HepG2 (cell line): ENCODE measurements around the gene MSMB. TPM values are rescaled to one million over a fixed set of nuclear protein-coding genes. Genes with fewer than 3 reads are reported as not detected.
A peak's percentile ranks its signal among the peaks of the same experiment; 100 is the strongest.

Source experiments
- DNMT3B ChIP-seq: conservative IDR thresholded peaks from 2 replicates; pipeline ENCODE4 v1.6.1; 2016; ENCODE audit warnings: missing biosample characterization, control low read depth
- EP300 ChIP-seq, 3 experiments: sonication (generic) in 1 of 3; formaldehyde crosslinking in 1 of 3; IDR thresholded peaks; 2 replicates each; pipeline versions ENCODE4 v1.5.1 to v1.6.1; 2011 to 2020; ENCODE audit warnings: low read depth in 2 of 3, low read length in 2 of 3, borderline replicate concordance in 1 of 3, improper control_type of control experiment in 1 of 3, mild to moderate bottlenecking in 1 of 3, missing genetic modification reagents in 1 of 3, moderate library complexity in 1 of 3
- FLYWCH1 ChIP-seq: sonication (generic); formaldehyde crosslinking; IDR thresholded peaks from 2 replicates; pipeline ENCODE4 v1.8.1; 2023; ENCODE audit warnings: mild to moderate bottlenecking, missing genetic modification reagents
- FOXO4 ChIP-seq: sonication (generic); formaldehyde crosslinking; conservative IDR thresholded peaks from 2 replicates; pipeline ENCODE4 v1.8.1; 2023; ENCODE audit warnings: missing genetic modification reagents
- GLI4 ChIP-seq: sonication (generic); formaldehyde crosslinking; IDR thresholded peaks from 2 replicates; pipeline ENCODE4 v1.5.1; 2020; ENCODE audit warnings: missing genetic modification reagents, mild to moderate bottlenecking, moderate library complexity, borderline replicate concordance
- NPAS2 ChIP-seq: sonication (generic); formaldehyde crosslinking; IDR thresholded peaks from 2 replicates; pipeline ENCODE4 v1.8.0; 2022; ENCODE audit warnings: mild to moderate bottlenecking, missing genetic modification reagents, borderline replicate concordance
- PRMT3 ChIP-seq: sonication (generic); formaldehyde crosslinking; IDR thresholded peaks from 2 replicates; pipeline ENCODE4 v1.8.1; 2022; ENCODE audit warnings: low read depth, mild to moderate bottlenecking, moderate library complexity, missing genetic modification reagents, borderline replicate concordance
- TEAD3 ChIP-seq: optimal IDR thresholded peaks from 2 replicates; pipeline ENCODE3; 2016; ENCODE audit warnings: borderline replicate concordance
- ZBTB8A ChIP-seq: sonication (generic); formaldehyde crosslinking; IDR thresholded peaks from 2 replicates; pipeline ENCODE4 v1.4.0; 2020; ENCODE audit warnings: mild to moderate bottlenecking, low read depth, missing genetic modification reagents, borderline replicate concordance
- ZIK1 ChIP-seq: sonication (generic); formaldehyde crosslinking; IDR thresholded peaks from 2 replicates; pipeline ENCODE4 v1.5.0; 2020; ENCODE audit warnings: mild to moderate bottlenecking, low read depth, missing genetic modification reagents, borderline replicate concordance
- ZNF142 ChIP-seq: sonication (generic); formaldehyde crosslinking; IDR thresholded peaks from 2 replicates; pipeline ENCODE4 v1.4.0; 2020; ENCODE audit warnings: missing genetic modification reagents
- ZNF205 ChIP-seq: IDR thresholded peaks from 2 replicates; pipeline ENCODE4 v1.6.1; 2018; ENCODE audit warnings: missing biosample characterization, missing genetic modification reagents
- ZNF556 ChIP-seq: sonication (generic); formaldehyde crosslinking; IDR thresholded peaks from 2 replicates; pipeline ENCODE4 v1.4.0; 2020; ENCODE audit warnings: mild to moderate bottlenecking, missing genetic modification reagents, borderline replicate concordance
- ZNF570 ChIP-seq: sonication (generic); formaldehyde crosslinking; IDR thresholded peaks from 2 replicates; pipeline ENCODE4 v1.4.0; 2020; ENCODE audit warnings: mild to moderate bottlenecking, missing genetic modification reagents, borderline replicate concordance
- ZNF652 ChIP-seq: IDR thresholded peaks from 2 replicates; pipeline ENCODE4 v1.6.1; 2016; ENCODE audit warnings: low read depth, borderline replicate concordance
- ZNF740 ChIP-seq: sonication (generic); formaldehyde crosslinking; IDR thresholded peaks from 2 replicates; pipeline ENCODE4 v1.4.0; 2020; ENCODE audit warnings: missing genetic modification reagents
- ZSCAN20 ChIP-seq: sonication (generic); formaldehyde crosslinking; IDR thresholded peaks from 2 replicates; pipeline ENCODE4 v1.4.0; 2020; ENCODE audit warnings: missing genetic modification reagents, mild to moderate bottlenecking, borderline replicate concordance
- ZXDC ChIP-seq: sonication (generic); formaldehyde crosslinking; IDR thresholded peaks from 2 replicates; pipeline ENCODE4 v1.5.0; 2020; ENCODE audit warnings: mild to moderate bottlenecking, missing genetic modification reagents
- polyA plus RNA-seq, 8 experiments: library from polyadenylated mRNA; depleted of rRNA in 3 of 8; stranded (reverse) in 7 of 8; unstranded in 1 of 8; fragments of >200 nt; fragmentation: Illumina TruSeq in 4 of 8; extraction: Trizol in 4 of 8; gene quantifications; 2 replicates each; pipeline versions ENCODE4 v1.2.1 to v1.2.3, GENCODE V29; 2011 to 2016; ENCODE audit warnings: low read depth in 4 of 8, missing spikeins in 1 of 8, mixed read lengths in 1 of 8; ENCODE audit not compliant: insufficient read depth in 1 of 8
- total RNA-seq, 5 experiments: library from RNA; depleted of rRNA; stranded (reverse); fragments of >200 nt; fragmentation: Illumina TruSeq; extraction: Trizol; gene quantifications; 2 replicates each; pipeline ENCODE4 v1.2.3, GENCODE V29; 2016; ENCODE audit warnings: low read depth in 1 of 5

MSMB gene
- total and polyA plus RNA-seq, 2 of the 13 experiments (the other 11 are each of a cell fraction or from before 2014, with no cell fraction given): 0.84 TPM; not detected in 1

GRCh38 chr10:46033602-46034011 is 12.5 kb downstream of the MSMB start (continued):
- TF ChIP-seq ZXDC (CRISPR knock-in tag): no peak
- TF ChIP-seq ZNF205 (CRISPR knock-in tag): no peak; the same call in 1 of the 2 replicates
- TF ChIP-seq NPAS2 (CRISPR knock-in tag): no peak
- no peak for TF ChIP-seq ZSCAN20 (CRISPR knock-in tag)
- TF ChIP-seq ZNF556 (CRISPR knock-in tag): peak; percentile 53; the same call in 1 of the 2 replicates
- TF ChIP-seq ZNF652: peak; percentile 34; the same call in 1 of the 2 replicates
- TF ChIP-seq GLI4: no peak
- TF ChIP-seq ZIK1 (CRISPR knock-in tag): no peak
- TF ChIP-seq ZNF142 (CRISPR knock-in tag): no peak
- TF ChIP-seq ZNF740 (CRISPR knock-in tag): no peak
- TF ChIP-seq ZNF570 (CRISPR knock-in tag): no peak
- TF ChIP-seq PRMT3 (CRISPR knock-in tag): no peak
- no peak for TF ChIP-seq DNMT3B (CRISPR knock-in tag)
- TF ChIP-seq FLYWCH1 (CRISPR knock-in tag): no peak
- no peak for TF ChIP-seq EP300 (IDR thresholded peaks at IDR 0.05; ENCODE audit: low read depth in 2 of 2, low read length in 2 of 2)
- no peak for TF ChIP-seq EP300 (CRISPR knock-in tag; IDR thresholded peaks at IDR 0.05; ENCODE audit: borderline replicate concordance)
- TF ChIP-seq TEAD3 (CRISPR knock-in tag): peak; percentile 87
- no peak for TF ChIP-seq FOXO4 (CRISPR knock-in tag)
- TF ChIP-seq ZBTB8A (CRISPR knock-in tag): no peak
